Osteocyte (in vitro differentiated cells): Measurements from ENCODE around the gene IFIH1. TPM values are rescaled to one million over a fixed set of nuclear protein-coding genes. Genes with fewer than 3 reads are reported as not detected.

Experiments
- DNase-seq: peaks from one replicate; pipeline ENCODE4 v3.0.0; 2021; ENCODE audit warnings: mixed read lengths; ENCODE audit not compliant: unreplicated experiment; ENCODE audit errors: extremely low spot score
- H3K27ac Mint-ChIP-seq: one replicate; pipeline ENCODE4 v1.8.0; 2021; ENCODE audit warnings: mild to moderate bottlenecking, mixed read lengths; ENCODE audit not compliant: unreplicated experiment
- H3K27me3 Mint-ChIP-seq: one replicate; pipeline ENCODE4 v1.8.0; 2021; ENCODE audit warnings: mixed read lengths; ENCODE audit not compliant: unreplicated experiment
- H3K36me3 Mint-ChIP-seq: one replicate; pipeline ENCODE4 v1.8.0; 2021; ENCODE audit warnings: mixed read lengths; ENCODE audit not compliant: unreplicated experiment
- H3K4me1 Mint-ChIP-seq: one replicate; pipeline ENCODE4 v1.8.0; 2021; ENCODE audit warnings: mixed read lengths; ENCODE audit not compliant: unreplicated experiment
- H3K4me3 Mint-ChIP-seq: one replicate; pipeline ENCODE4 v1.8.0; 2021; ENCODE audit warnings: mild to moderate bottlenecking, moderate library complexity, mixed read lengths; ENCODE audit not compliant: unreplicated experiment
- H3K9me3 Mint-ChIP-seq: one replicate; pipeline ENCODE4 v1.8.0; 2021; ENCODE audit warnings: mixed read lengths; ENCODE audit not compliant: unreplicated experiment
- CTCF ChIP-seq: fragments of 200-600 bp; sonication (generic); IDR thresholded peaks from 2 replicates; pipeline ENCODE4 v1.5.0; 2021; ENCODE audit warnings: antibody characterized with exemption, mild to moderate bottlenecking, moderate library complexity
- total RNA-seq: library from RNA; stranded (reverse); gene quantifications from 2 replicates; pipeline ENCODE4 v1.2.1, GENCODE V29; 2021

Gene IFIH1
- total RNA-seq, 1 donor from 2014 or later = 5.4 TPM

GRCh38 chr2:162220368-162220767 lies 98.1 kb downstream of the IFIH1 start:
- Mint-ChIP-seq H3K4me3 (no peak overlapping the region), H3K4me1 (peaks cover 25% of the 10 kb centered on the region), H3K36me3 (peaks cover 38% of the 10 kb centered on the region), H3K9me3 (no peaks in the 10 kb centered on the region), H3K27me3 (no peaks in the 10 kb centered on the region), H3K27ac (no peak overlapping the region)
- no peak for TF ChIP-seq CTCF
- no peak for DNase-seq

GRCh38 chr2:162219426-162219825 lies 99.1 kb downstream of the IFIH1 start:
- Mint-ChIP-seq H3K36me3 (peaks cover 37% of the 10 kb centered on the region), H3K4me1 (peaks cover 25% of the 10 kb centered on the region), H3K9me3 (no peaks in the 10 kb centered on the region), H3K27ac (no peak overlapping the region), H3K4me3 (no peak overlapping the region), H3K27me3 (no peaks in the 10 kb centered on the region)
- no peak for TF ChIP-seq CTCF
- no peak for DNase-seq

- peak overlapping the region; percentile 51 for H3K27ac Mint-ChIP-seq
- H3K27me3 Mint-ChIP-seq = no peaks in the 10 kb centered on the region
- no peak for TF ChIP-seq CTCF
- no peak overlapping the region for H3K4me3 Mint-ChIP-seq
- H3K4me1 Mint-ChIP-seq = peaks cover 25% of the 10 kb centered on the region
- H3K9me3 Mint-ChIP-seq = no peaks in the 10 kb centered on the region
- H3K36me3 Mint-ChIP-seq = peaks cover 37% of the 10 kb centered on the region
- DNase-seq = no peak
Measured at GRCh38 chr2:162217598-162217997, 100.9 kb downstream of the IFIH1 start.

Other genes starting within 250 kb of the IFIH1 start
- gene DPP4, start 244.5 kb downstream of the IFIH1 start, total RNA-seq = not detected in 2 replicates
- 0.57 TPM in 1 of 2 replicates, not detected in the other for gene GCG, start 166.4 kb downstream of the IFIH1 start, total RNA-seq
- 36.4 and 38.1 TPM in 2 replicates for gene FAP, start 75.2 kb downstream of the IFIH1 start, total RNA-seq
- 3.9 and 4.0 TPM in 2 replicates for gene GCA, start 25.4 kb upstream of the IFIH1 start, total RNA-seq